Central memory CD4-positive, alpha-beta T cell (primary cell): ENCODE measurements around the gene RHOXF2B.
"Not testable (repeated sequence)": the region's sequence is repeated elsewhere in the genome, so short reads cannot be mapped to it uniquely, and the experiment has no call there.

ENCODE experiments used
- DNase-seq: peaks from one replicate; pipeline ENCODE4 v3.0.0; 2022
- total RNA-seq, 3 experiments: gene quantifications; one replicate each; lab custom pipeline; 2026; lab: John Stamatoyannopoulos, UW

RHOXF2B gene
- 0 reads per million in 3 experiments for total RNA-seq

- not testable (repeated sequence) for DNase-seq
Observed at GRCh38 chrX:120077590-120077989, at the start of gene RHOXF2B. TSS of gene RHOXF2B (minus strand) at chrX:120077690. CDS start at chrX:120077552, 138 bp downstream.

GRCh38 chrX:120125444-120125843 lies 48.0 kb upstream of the RHOXF2B start:
- no peak for DNase-seq

- DNase-seq = no peak
Observed at GRCh38 chrX:120120223-120120622, 42.7 kb upstream of the RHOXF2B start.

- DNase-seq = no peak
Observed at GRCh38 chrX:120115438-120115963, 38.0 kb upstream of the RHOXF2B start, which contains the start of gene RHOXF1. TSS of gene RHOXF1 (minus strand) at chrX:120115913. CDS start at chrX:120115862, 51 bp downstream.

GRCh38 chrX:120111611-120112010 lies 34.1 kb upstream of the RHOXF2B start:
- DNase-seq = no peak

- no peak for DNase-seq
Observed at GRCh38 chrX:120109378-120109777, 31.9 kb upstream of the RHOXF2B start.

- not testable (repeated sequence) for DNase-seq
Observed at GRCh38 chrX:120104707-120105106, 27.2 kb upstream of the RHOXF2B start.

- not testable (repeated sequence) for DNase-seq
Observed at GRCh38 chrX:120101057-120101456, 23.6 kb upstream of the RHOXF2B start.

GRCh38 chrX:120090208-120090607 lies 12.7 kb upstream of the RHOXF2B start:
- DNase-seq = no peak

- no peak for DNase-seq
Observed at GRCh38 chrX:120087289-120088017, 10.0 kb upstream of the RHOXF2B start.

GRCh38 chrX:120085553-120086185 lies 8.2 kb upstream of the RHOXF2B start:
- DNase-seq = not testable (repeated sequence)

- not testable (repeated sequence) for DNase-seq
Observed at GRCh38 chrX:120066169-120066568, 11.3 kb downstream of the RHOXF2B start.

GRCh38 chrX:120042712-120043111 lies 34.8 kb downstream of the RHOXF2B start:
- not testable (repeated sequence) for DNase-seq

- not testable (repeated sequence) for DNase-seq
Observed at GRCh38 chrX:120042247-120042646, 35.2 kb downstream of the RHOXF2B start.

- not testable (repeated sequence) for DNase-seq
Observed at GRCh38 chrX:120040176-120040575, 37.3 kb downstream of the RHOXF2B start.

GRCh38 chrX:120039087-120039733 lies 38.3 kb downstream of the RHOXF2B start:
- DNase-seq = not testable (repeated sequence)

GRCh38 chrX:120036704-120037103 lies 40.8 kb downstream of the RHOXF2B start:
- DNase-seq = no peak

- not testable (repeated sequence) for DNase-seq
Observed at GRCh38 chrX:120035522-120036309, 41.8 kb downstream of the RHOXF2B start.

- no peak for DNase-seq
Observed at GRCh38 chrX:120029354-120029753, 48.1 kb downstream of the RHOXF2B start.

- no peak for DNase-seq
Observed at GRCh38 chrX:120023259-120023658, 54.2 kb downstream of the RHOXF2B start.

GRCh38 chrX:120022763-120023162 lies 54.7 kb downstream of the RHOXF2B start:
- no peak for DNase-seq
